Smooth muscle cell (in vitro differentiated cells): Measurements from ENCODE around the gene PAX4. TPM values are rescaled to one million over a fixed set of nuclear protein-coding genes. Genes with fewer than 3 reads are reported as not detected.

Experiments used
- DNase-seq: peaks from one replicate; lab custom pipeline; 2025; ENCODE audit not compliant: unreplicated experiment; lab: John Stamatoyannopoulos, UW
- H2AFZ ChIP-seq: fragments of 200-600 bp; sonication (generic); 2 replicates; pipeline ENCODE4 v1.6.0; 2016; ENCODE audit warnings: antibody characterized with exemption, low read depth, mild to moderate bottlenecking
- H3F3A ChIP-seq: fragments of 200-600 bp; sonication (generic); 2 replicates; pipeline ENCODE4 v1.6.0; 2017; ENCODE audit warnings: antibody characterized with exemption, low read depth
- H3K27ac ChIP-seq: fragments of 200-600 bp; sonication (generic); 2 replicates; pipeline ENCODE4 v1.5.1; 2016; ENCODE audit warnings: low read depth, mild to moderate bottlenecking
- H3K27me3 ChIP-seq: fragments of 200-600 bp; sonication (generic); 2 replicates; pipeline ENCODE4 v1.6.1; 2016; ENCODE audit warnings: low read depth, mild to moderate bottlenecking
- H3K36me3 ChIP-seq: fragments of 200-600 bp; sonication (generic); 2 replicates; pipeline ENCODE4 v1.5.1; 2016; ENCODE audit warnings: low read depth
- H3K4me1 ChIP-seq: fragments of 200-600 bp; sonication (generic); 2 replicates; pipeline ENCODE4 v1.5.1; 2016; ENCODE audit warnings: low read depth
- H3K4me2 ChIP-seq: fragments of 200-600 bp; sonication (generic); 2 replicates; pipeline ENCODE4 v1.6.0; 2016; ENCODE audit warnings: mild to moderate bottlenecking
- H3K4me3 ChIP-seq: fragments of 200-600 bp; sonication (generic); 2 replicates; pipeline ENCODE4 v1.5.1; 2016; ENCODE audit warnings: mild to moderate bottlenecking
- H3K79me2 ChIP-seq: fragments of 200-600 bp; sonication (generic); 2 replicates; pipeline ENCODE4 v1.6.0; 2016; ENCODE audit warnings: low read depth, mild to moderate bottlenecking
- H3K9ac ChIP-seq: fragments of 200-600 bp; sonication (generic); 2 replicates; pipeline ENCODE4 v1.6.0; 2016; ENCODE audit warnings: low read depth
- H3K9me3 ChIP-seq: fragments of 200-600 bp; sonication (generic); replicated peaks from 2 replicates; pipeline ENCODE4 v1.5.1; 2016; ENCODE audit warnings: low read depth
- H4K20me1 ChIP-seq: fragments of 200-600 bp; sonication (generic); 2 replicates; pipeline ENCODE4 v1.6.0; 2016; ENCODE audit warnings: low read depth
- WGBS: methylation state at CpG from one replicate; pipeline ENCODE4 v1.1.7; 2016; ENCODE audit warnings: low lambda C conversion rate; 5-methylcytosine and 5-hydroxymethylcytosine counted together
- polyA plus RNA-seq: library from polyadenylated mRNA; unstranded; fragments of >200 nt; fragmentation: Nextera tagmentation; extraction: Ambion mirVana; gene quantifications from 2 replicates; pipeline ENCODE4 v1.2.1, GENCODE V29; 2016
- total RNA-seq: library from RNA; depleted of rRNA; stranded (reverse); fragments of >200 nt; gene quantifications from 2 replicates; pipeline ENCODE4 v1.2.3, GENCODE V29; 2014
- TF ChIP-seq, protein P1 (sequence below): fragments of 200-600 bp; sonication (generic); IDR thresholded peaks from 2 replicates; pipeline ENCODE4 v1.5.1; 2017; ENCODE audit warnings: borderline replicate concordance, mild to moderate bottlenecking, antibody characterized with exemption; ENCODE audit not compliant: insufficient read depth, poor library complexity, severe bottlenecking

Gene PAX4
- total and polyA plus RNA-seq, 2 experiments from 2014 or later = not detected

DNA sequence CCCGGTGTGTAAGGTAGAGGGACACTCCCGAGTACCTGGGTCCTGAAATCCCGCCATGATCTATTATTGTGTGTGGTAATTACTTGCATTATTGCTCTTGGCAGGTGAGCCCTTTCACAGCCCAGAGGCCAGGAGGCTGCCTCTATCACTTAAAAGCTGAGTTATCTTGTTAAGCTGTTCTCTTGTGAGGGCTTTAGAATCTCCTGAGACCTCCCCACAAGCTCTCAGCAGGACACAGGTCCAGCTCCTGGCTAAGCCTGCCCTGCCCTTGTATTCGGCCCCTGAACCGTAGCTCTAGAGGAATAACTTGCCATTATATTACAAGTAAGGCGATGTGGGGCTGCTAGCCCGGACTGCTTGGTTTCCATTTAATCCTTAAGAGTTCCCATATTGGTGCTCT, 48.0 kb upstream of the PAX4 start:
- H3F3A ChIP-seq = peaks cover 10% of the 10 kb centered on the region
- peak overlapping the region; percentile 72 for H3K27ac ChIP-seq
- H3K27me3 ChIP-seq = no peaks in the 10 kb centered on the region
- DNase-seq = no peak
- TF ChIP-seq, protein P1, sequence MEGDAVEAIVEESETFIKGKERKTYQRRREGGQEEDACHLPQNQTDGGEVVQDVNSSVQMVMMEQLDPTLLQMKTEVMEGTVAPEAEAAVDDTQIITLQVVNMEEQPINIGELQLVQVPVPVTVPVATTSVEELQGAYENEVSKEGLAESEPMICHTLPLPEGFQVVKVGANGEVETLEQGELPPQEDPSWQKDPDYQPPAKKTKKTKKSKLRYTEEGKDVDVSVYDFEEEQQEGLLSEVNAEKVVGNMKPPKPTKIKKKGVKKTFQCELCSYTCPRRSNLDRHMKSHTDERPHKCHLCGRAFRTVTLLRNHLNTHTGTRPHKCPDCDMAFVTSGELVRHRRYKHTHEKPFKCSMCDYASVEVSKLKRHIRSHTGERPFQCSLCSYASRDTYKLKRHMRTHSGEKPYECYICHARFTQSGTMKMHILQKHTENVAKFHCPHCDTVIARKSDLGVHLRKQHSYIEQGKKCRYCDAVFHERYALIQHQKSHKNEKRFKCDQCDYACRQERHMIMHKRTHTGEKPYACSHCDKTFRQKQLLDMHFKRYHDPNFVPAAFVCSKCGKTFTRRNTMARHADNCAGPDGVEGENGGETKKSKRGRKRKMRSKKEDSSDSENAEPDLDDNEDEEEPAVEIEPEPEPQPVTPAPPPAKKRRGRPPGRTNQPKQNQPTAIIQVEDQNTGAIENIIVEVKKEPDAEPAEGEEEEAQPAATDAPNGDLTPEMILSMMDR = no peak
- peak overlapping the region; percentile 61 for H3K4me2 ChIP-seq
- H3K4me3 ChIP-seq = no peak overlapping the region
- H2AFZ ChIP-seq = no peak overlapping the region
- peaks cover 100% of the 10 kb centered on the region for H4K20me1 ChIP-seq
- H3K9ac ChIP-seq = no peak overlapping the region
- peaks cover 100% of the 10 kb centered on the region for H3K79me2 ChIP-seq
- no peaks in the 10 kb centered on the region for H3K36me3 ChIP-seq
- WGBS = 81% methylated on average over 7 of the region's 7 CpGs
- H3K9me3 ChIP-seq = no peaks in the 10 kb centered on the region
- peaks cover 24% of the 10 kb centered on the region for H3K4me1 ChIP-seq

- Histone ChIP-seq H3K9ac (no peak overlapping the region), H3F3A (no peaks in the 10 kb centered on the region), H3K27ac (no peak overlapping the region), H3K79me2 (peaks cover 100% of the 10 kb centered on the region), H3K4me3 (no peak overlapping the region), H2AFZ (no peak overlapping the region), H4K20me1 (peaks cover 100% of the 10 kb centered on the region), H3K36me3 (no peaks in the 10 kb centered on the region), H3K4me2 (no peak overlapping the region), H3K4me1 (peaks cover 19% of the 10 kb centered on the region), H3K9me3 (no peaks in the 10 kb centered on the region), H3K27me3 (no peaks in the 10 kb centered on the region)
- no peak for DNase-seq
- WGBS = 93% methylated on average over 3 of the region's 3 CpGs
- TF ChIP-seq, protein P1 = no peak
These were observed 41.2 kb upstream of the PAX4 start for GRCh38 chr7:127658970-127659630.

- Histone ChIP-seq H3K27me3 (no peaks in the 10 kb centered on the region), H3K4me1 (peaks cover 28% of the 10 kb centered on the region), H3K79me2 (peaks cover 100% of the 10 kb centered on the region), H3K9ac (no peak overlapping the region), H3K36me3 (no peaks in the 10 kb centered on the region), H3K27ac (no peak overlapping the region), H2AFZ (no peak overlapping the region), H3K9me3 (no peaks in the 10 kb centered on the region), H4K20me1 (peaks cover 98% of the 10 kb centered on the region), H3K4me3 (no peak overlapping the region), H3F3A (no peaks in the 10 kb centered on the region), H3K4me2 (no peak overlapping the region)
- TF ChIP-seq, protein P1 = no peak
- WGBS = 94% methylated on average over 3 of the region's 3 CpGs
- no peak for DNase-seq
These were observed 39.6 kb upstream of the PAX4 start for GRCh38 chr7:127657500-127657899.

GRCh38 chr7:127655720-127656119, 37.8 kb upstream of the PAX4 start:
- H3K4me2 ChIP-seq = peak overlapping the region; percentile 88
- no peaks in the 10 kb centered on the region for H3K36me3 ChIP-seq
- no peaks in the 10 kb centered on the region for H3K9me3 ChIP-seq
- no peak for DNase-seq
- 51% methylated on average over 2 of the region's 2 CpGs for WGBS
- H3K27me3 ChIP-seq = no peaks in the 10 kb centered on the region
- peak overlapping the region; percentile 81 for H3K4me3 ChIP-seq
- no peak overlapping the region for H3K27ac ChIP-seq
- TF ChIP-seq, protein P1 = no peak
- H4K20me1 ChIP-seq = peaks cover 81% of the 10 kb centered on the region
- H3F3A ChIP-seq = no peaks in the 10 kb centered on the region
- H2AFZ ChIP-seq = no peak overlapping the region
- H3K9ac ChIP-seq = no peak overlapping the region
- peaks cover 87% of the 10 kb centered on the region for H3K79me2 ChIP-seq
- H3K4me1 ChIP-seq = peaks cover 33% of the 10 kb centered on the region
